Fibroblast of the aortic adventitia (primary cell): ENCODE results near the gene COLEC12. TPM values are rescaled to one million over a fixed set of nuclear protein-coding genes. Genes with fewer than 3 reads are reported as not detected.
A peak's percentile ranks its signal among the peaks of the same experiment; 100 is the strongest.

Experiments
- DNase-seq: peaks from one replicate; pipeline ENCODE4 v3.0.0-alpha.2; 2010; ENCODE audit warnings: low read depth
- H3K4me3 ChIP-seq: 2 replicates; pipeline ENCODE4 v1.5.1; 2011; ENCODE audit warnings: low read depth, mild to moderate bottlenecking, control low read depth, low read length, moderate library complexity
- CTCF ChIP-seq: IDR thresholded peaks from 2 replicates; pipeline ENCODE4 v1.5.1; 2011; ENCODE audit warnings: mild to moderate bottlenecking, low read length, control low read depth, inconsistent platforms; ENCODE audit not compliant: insufficient read depth
- total RNA-seq: library from RNA; depleted of rRNA; stranded (reverse); fragments of >200 nt; gene quantifications from 2 replicates; pipeline ENCODE4 v1.2.3, GENCODE V29; 2012; ENCODE audit warnings: low replicate concordance

The COLEC12 gene
- total RNA-seq, 1 donor = 109 TPM

DNA sequence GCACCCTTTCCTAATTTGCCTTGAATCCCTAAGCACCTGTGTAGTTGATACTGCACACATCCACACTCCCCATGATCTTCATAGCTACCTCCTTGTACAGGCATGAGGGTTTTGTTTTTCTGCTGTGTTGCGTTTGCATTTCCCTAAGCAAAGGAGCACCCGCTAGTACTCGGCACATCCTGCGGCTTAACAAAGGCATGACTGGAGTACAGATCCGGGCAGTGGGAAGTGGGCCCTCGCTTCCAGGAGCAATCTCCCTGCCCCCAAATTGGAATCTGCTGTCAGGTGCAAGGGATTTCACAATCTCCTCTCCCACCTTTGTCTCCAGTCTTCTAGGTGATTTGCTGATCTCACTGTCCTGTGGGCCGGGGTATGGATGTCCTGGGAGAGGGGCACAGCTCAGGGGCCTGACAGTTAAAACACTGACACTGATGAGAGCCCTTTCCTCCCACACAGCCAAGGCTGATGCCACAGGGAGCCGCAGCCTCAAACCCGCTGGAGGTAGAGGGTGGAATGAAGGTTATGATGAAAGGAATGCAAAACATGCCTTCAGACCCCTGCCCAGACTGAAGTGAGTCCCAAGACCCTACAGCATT, 133.9 kb downstream of the COLEC12 start:
- no peak overlapping the region for H3K4me3 ChIP-seq
- TF ChIP-seq CTCF = no peak
- no peak for DNase-seq

DNA sequence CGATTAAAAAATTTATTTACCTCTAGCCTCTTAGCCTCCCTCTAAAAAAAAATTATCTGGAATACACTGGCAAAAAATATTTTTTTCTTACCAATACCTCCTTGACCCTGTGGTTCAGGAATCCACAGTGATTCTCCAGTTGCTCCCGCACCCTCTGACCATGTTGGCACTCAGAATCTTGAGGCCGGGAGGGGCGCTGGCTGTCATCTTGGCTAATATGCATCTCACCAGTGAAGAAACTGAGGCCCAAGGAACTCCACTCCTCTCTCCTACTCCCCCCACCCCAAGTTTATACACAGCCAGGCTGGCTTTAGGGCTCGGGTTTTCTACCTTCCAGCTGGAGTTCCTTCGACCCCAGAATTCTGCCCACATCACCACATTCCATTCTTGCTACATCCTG, 134.8 kb downstream of the COLEC12 start:
- TF ChIP-seq CTCF = no peak
- H3K4me3 ChIP-seq = no peak overlapping the region
- DNase-seq = no peak

- no peak for DNase-seq
- no peak for TF ChIP-seq CTCF
- H3K4me3 ChIP-seq = no peak overlapping the region
These were observed 136.2 kb downstream of the COLEC12 start for GRCh38 chr18:364256-364826.

DNA sequence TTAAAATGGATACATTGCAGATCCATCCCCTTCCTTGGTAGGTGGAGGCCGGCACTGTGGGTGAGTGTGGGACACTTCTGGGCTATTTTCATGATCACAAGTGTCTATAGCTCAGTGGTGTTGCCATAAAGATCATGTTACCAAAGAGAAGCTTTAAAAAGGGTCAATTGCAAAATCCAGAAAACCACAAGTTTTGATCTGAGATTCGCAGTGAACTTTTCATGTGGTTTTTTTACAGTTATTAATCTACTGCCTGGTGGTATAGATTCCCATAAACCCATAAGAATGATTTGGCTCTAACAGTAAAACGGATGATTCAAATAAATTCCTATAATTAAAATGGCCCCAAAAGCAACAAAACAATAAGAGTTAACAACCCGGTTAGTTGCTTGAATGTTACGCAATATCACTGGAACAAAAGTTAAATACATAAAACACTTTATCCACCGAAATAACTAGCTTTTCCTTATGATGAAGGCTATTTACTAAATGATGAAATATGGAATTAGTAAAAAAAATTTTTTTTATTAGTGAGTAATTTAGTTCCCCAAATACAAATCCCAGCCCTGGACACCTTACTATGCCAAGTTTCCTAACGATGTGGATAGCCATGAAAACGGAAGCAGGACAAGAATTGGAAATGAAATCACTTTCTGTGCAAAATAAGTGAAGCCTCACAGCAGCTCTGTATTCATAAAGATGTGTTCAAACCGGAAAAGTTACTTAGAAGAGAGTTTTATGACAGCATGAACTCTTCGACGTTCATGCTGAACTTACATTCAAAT, 137.0 kb downstream of the COLEC12 start:
- H3K4me3 ChIP-seq = no peak overlapping the region
- DNase-seq = peak; percentile 88
- TF ChIP-seq CTCF = no peak

GRCh38 chr18:362311-363290, 137.9 kb downstream of the COLEC12 start:
- H3K4me3 ChIP-seq = no peak overlapping the region
- TF ChIP-seq CTCF = no peak
- peak; percentile 68 for DNase-seq

GRCh38 chr18:361941-362310, 138.6 kb downstream of the COLEC12 start:
- DNase-seq = peak; percentile 95
- no peak overlapping the region for H3K4me3 ChIP-seq
- no peak for TF ChIP-seq CTCF
